DMS114 treated with DMSO at 0.1 percent for 48 hours (cell line): ENCODE measurements around the gene PKHD1.

ENCODE experiments used
- DNase-seq: peaks from one replicate; lab custom pipeline; 2025; ENCODE audit not compliant: unreplicated experiment; lab: John Stamatoyannopoulos, UW

Gene PKHD1

DNA sequence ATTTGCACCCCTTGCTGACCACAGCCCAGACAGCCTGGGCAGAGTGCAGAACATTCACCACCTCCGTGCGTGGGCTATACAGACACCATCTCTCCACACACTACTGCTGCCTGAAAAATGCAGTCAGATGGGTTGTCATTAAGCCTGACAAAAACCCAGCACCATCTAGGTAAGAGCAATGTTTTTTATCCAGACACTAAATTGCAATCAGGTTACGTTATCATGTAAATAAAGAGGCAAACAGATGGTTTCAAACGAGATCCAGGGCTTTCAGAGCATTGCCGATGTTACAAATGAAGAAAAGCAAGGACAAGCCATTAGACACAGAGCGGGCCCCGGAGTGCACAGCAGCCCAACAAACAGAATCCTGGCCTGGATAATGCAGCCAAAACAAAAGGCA lies 269.6 kb downstream of the PKHD1 start:
- no peak for DNase-seq

GRCh38 chr6:51814418-51814817 lies 273.0 kb downstream of the PKHD1 start:
- DNase-seq, result no peak

GRCh38 chr6:51813904-51814303 lies 273.5 kb downstream of the PKHD1 start:
- DNase-seq, result no peak

GRCh38 chr6:51812231-51812630 lies 275.2 kb downstream of the PKHD1 start:
- DNase-seq, result no peak

GRCh38 chr6:51805517-51805916 lies 281.9 kb downstream of the PKHD1 start:
- DNase-seq, result no peak

DNA sequence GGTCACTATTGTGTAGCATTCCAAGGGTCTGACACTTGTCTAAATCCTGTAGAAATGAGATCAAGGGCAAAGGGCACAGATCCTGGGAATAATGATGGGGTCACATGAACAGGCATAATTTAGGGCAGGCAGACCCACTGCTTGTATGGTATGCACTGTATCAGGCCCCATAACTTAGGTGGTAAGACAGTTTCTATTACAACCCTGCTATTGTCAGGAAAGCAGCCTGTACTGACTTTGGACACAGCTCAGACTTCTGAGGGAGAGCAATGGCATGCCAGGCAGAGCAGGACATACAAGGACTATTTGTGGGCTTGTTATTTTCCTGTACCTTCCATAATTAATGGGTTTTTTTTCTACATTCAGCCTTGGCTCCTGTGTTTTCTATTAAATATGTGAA lies 286.8 kb downstream of the PKHD1 start:
- no peak for DNase-seq

- no peak for DNase-seq
Measured at GRCh38 chr6:51793393-51793792, 294.0 kb downstream of the PKHD1 start.

GRCh38 chr6:51792273-51793030 lies 295.0 kb downstream of the PKHD1 start:
- no peak for DNase-seq

DNA sequence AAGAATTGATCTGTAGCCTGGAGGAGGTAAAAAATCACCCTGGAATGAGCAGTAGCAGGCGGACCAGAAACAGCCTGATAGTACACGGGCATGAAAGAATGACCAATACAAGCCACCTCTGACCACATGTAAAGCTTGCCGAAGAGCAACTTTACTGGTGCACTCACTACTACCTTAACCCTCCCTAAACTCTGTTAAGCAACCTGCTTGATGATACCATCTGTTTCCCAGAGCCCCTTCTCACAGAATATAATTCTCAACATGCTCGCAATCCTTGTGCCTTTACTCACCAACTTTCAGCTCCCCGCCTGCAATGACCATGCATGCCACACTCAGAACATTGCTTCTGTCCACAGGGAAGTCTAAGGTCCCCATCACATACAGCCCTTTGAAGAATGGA lies 296.5 kb downstream of the PKHD1 start:
- no peak for DNase-seq

DNA sequence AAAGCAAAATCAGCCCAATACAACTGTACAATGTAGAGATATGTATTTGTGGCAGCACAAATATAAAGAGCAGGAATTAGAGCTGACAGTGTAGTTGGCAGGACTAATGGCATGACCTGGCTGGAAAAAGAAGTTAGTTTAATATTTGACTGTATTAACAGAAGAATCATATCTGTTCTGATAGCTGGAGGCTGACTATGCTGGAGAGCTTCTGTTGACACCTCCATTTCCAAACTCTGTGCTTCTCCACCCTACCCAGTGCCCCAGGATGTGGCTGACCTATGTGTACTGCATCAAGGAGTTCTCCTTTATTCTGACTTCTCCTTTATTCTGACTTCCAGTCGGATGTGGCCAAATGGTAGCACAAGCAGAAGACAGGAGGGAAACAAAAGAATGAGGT lies 299.3 kb downstream of the PKHD1 start:
- DNase-seq, result no peak

DNA sequence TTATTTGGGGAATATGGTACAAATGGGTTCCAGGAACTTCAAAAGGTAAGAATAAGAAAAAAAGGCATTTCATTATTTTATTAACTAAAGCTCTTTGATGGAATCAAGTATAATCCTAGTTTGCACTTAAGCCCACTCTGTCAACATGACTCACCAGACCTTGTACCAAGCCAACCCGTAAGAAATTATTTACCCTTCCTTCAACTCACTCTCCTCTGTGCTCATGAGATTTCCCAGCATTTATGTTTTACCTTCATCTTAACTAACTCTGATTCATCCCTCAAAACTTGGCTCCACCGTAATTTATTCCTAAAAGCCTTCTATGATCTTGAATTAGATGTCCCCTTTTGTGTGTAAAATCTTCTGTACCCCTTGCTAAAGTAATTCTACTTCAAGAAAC lies 308.7 kb downstream of the PKHD1 start:
- no peak for DNase-seq

- DNase-seq, result no peak
Measured at GRCh38 chr6:51777618-51778017, 309.8 kb downstream of the PKHD1 start.

DNA sequence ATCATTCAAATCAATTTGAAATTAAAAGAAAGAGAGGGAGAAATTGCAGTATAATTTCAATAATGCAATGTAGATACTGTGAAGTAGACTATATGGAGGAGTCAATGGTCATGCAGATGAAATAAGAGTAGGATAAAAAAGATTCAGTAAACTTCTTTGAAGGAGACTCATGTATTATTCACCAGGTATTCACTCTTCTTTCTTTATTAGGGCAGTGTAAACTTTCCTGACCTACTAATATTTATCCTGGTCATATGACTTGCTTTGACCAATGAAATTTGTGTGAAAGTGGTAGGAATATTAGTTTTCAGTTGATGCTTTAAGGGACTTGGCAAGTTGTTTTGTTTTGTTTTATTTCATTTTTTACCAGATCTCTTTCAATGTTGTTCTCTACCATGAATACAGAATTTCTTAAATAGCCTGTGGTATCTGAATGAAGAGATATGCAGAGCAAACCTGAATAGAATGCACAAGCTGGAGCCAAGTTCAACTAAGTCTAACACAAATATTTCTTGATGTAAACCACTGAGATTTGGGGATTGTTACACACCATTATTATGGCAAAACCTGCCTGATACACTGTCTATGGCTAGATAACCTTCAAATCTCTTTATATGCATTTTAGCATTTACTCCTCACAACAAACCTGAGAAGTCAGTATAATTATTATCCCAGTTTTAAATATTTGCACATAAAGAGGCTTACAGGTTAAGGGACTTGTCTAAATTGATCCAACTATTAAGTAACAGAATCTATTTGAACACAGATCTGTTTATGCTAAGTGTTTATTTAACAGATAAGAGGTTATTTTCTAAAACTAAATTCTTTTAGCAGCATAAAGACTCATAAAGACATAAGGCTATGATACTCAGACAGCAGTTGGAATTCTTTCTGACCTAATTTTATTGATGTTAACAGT lies 311.2 kb downstream of the PKHD1 start:
- DNase-seq, result no peak

DNA sequence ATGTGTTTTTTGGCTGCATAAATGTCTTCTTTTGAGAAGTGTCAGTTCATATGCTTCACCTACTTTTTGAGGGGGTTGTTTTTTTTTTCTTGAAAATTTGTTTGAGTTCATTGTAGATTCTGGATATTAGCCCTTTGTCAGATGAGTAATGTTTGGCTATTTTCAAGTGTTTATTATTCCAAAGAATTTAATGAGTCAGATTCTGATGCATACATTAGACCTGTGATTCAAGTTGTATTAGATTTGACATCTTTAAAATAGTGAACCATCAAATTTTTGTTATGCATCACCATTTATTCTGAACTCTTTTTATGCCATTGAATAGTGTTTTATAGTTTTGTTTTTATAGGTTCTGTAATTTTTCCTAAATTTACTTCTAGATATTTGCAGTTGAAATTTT lies 319.3 kb downstream of the PKHD1 start:
- no peak for DNase-seq

DNA sequence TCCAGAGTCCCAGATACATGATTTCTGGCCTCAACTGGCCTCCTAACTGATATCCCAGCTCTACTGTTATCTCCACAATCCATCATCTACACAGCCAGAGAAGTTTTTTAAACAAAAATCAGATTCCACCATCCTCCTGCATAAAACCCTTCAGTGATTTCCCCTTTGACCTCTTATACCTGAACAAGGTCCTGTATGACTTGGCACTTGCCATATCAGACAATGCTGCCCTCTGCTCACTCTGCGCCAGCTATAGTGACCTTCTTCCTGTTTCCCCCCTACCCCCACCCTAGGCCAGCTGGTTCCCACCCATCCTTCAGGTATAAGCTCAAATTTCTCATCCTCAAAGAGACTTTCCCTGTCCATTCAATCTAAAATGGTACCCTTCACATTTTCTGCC lies 322.2 kb downstream of the PKHD1 start:
- no peak for DNase-seq

DNA sequence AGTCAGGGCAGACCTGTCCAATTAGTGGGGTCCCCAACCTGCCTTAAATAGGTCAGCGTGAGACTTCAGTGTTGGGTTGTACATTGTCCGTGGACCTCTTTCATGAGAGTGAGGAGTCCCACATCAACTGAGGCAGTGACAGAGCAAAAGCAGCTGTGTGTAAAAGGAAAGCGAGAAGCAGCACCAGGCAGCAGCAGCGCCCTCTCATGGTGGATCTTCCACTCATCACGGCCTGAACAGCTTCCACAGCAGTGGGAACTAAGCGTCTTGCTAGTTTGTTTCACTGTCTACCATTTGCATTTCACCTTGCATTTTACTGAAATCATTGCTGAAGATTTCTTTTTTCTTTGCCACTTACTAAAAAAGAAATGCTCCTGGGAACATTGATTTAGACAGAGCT lies 333.8 kb downstream of the PKHD1 start:
- no peak for DNase-seq

- no peak for DNase-seq
Measured at GRCh38 chr6:51743999-51744398, 343.4 kb downstream of the PKHD1 start.

DNA sequence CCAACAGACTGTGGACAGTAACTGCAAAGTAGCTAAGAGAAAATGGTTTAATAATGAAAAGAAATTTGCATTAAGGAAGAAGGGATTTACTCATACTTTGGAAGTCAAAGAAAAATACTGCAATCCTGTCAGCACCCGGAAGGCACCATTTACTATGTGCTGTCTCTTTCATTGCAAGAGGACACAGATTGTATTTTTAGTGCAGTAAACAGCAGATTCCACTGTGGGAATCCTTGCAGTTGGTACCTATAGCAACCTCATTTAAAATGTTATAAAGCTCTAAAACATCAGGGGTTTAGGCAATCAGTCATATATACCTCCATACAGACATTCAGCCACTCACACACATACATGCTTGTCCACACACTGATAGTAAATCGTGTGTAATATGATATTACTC lies 346.8 kb downstream of the PKHD1 start:
- DNase-seq, result no peak

DNA sequence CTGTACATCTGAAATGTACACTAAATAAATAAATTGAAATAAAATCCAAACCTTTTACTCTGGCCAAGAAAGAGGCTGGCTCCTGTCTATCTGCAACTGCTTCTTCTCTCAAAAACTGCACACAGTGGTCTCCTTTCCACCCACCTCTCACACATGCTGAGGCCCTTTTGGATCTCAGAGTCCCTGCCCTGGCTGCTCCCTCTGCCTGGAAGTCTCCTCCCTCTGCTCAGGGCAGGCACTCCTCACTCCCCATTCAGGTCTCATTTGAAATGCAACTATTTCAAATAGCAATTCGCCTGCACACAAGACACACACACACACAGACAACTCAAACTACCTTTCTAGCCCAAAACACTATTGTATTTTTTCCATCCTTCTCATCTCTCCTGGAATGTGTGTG lies 348.8 kb downstream of the PKHD1 start:
- DNase-seq, result no peak

GRCh38 chr6:51737580-51738360 lies 349.6 kb downstream of the PKHD1 start:
- no peak for DNase-seq

DNA sequence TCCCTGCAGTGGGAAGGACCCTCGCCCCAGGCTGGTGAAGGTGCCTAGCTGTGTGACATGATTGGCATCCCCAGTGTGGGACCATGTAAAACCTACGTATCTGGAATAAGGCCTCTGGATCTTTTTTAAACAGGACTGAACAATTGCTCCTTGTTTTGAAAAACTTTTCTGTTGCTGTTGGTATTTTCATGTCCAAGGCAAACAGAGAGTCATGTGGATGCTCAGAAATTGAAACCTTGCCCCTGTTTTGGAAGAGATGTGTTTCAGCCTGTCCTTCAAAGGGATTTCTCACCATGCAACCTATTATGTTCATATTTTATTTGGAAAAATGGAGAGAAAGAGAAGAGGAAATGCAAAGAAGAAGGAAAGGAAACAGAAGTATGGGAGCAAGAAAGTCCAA lies 362.3 kb downstream of the PKHD1 start:
- DNase-seq, result no peak

- DNase-seq, result no peak
Measured at GRCh38 chr6:51720327-51720726, 367.1 kb downstream of the PKHD1 start.
